Dedifferentiated amniotic fluid mesenchymal stem cell (primary cell): Measurements from ENCODE around the gene SYCN.
"Not testable (repeated sequence)": the region's sequence is repeated elsewhere in the genome, so short reads cannot be mapped to it uniquely, and the experiment has no call there.

ENCODE experiments used
- DNase-seq: peaks from one replicate; pipeline ENCODE4 v3.0.0-alpha.2; 2016; ENCODE audit errors: extremely low spot score

SYCN gene, protein sequence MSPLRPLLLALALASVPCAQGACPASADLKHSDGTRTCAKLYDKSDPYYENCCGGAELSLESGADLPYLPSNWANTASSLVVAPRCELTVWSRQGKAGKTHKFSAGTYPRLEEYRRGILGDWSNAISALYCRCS

DNA sequence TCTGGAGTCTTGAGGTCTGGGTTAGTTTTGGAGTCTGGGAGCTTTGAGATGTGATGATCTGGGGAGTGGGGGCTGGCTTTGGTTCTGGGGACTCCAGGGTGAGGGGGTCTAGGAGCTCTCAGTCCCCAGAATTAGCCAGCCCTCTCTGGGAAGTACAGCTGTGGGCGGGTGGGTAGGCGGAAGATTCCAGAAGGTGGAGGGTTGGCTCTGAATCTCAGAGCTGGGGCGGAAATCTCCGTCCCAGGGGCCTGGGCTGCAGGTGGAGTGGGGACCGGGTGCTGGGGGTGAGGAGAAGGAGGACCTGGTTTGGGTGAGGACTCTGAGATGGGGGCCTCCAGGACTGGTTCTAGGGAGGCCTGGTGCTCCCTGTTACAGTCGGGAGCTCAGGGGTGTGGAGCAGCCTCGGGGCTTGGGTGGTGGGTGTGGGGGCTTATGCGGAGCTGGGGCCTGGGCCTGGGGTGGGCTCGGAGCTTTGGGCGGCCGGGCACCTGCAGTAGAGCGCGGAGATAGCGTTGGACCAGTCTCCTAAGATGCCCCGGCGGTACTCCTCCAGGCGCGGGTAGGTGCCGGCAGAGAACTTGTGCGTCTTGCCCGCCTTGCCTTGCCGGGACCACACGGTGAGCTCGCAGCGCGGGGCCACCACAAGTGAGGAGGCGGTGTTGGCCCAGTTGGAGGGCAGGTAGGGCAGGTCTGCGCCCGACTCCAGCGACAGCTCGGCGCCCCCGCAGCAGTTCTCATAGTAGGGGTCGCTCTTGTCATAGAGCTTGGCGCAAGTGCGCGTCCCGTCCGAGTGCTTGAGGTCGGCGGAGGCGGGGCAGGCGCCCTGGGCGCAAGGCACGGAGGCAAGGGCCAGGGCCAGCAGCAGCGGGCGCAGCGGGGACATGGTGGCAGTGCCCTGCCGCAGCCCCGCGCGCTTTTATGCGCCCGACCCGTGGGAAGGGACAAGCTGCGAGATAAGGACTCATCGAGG lies at the start of gene SYCN:
TSS of gene SYCN (minus strand) at position 892 of the 970 bp plus-strand sequence. CDS start at position 883, 9 bp downstream.
- DNase-seq = no peak

DNA sequence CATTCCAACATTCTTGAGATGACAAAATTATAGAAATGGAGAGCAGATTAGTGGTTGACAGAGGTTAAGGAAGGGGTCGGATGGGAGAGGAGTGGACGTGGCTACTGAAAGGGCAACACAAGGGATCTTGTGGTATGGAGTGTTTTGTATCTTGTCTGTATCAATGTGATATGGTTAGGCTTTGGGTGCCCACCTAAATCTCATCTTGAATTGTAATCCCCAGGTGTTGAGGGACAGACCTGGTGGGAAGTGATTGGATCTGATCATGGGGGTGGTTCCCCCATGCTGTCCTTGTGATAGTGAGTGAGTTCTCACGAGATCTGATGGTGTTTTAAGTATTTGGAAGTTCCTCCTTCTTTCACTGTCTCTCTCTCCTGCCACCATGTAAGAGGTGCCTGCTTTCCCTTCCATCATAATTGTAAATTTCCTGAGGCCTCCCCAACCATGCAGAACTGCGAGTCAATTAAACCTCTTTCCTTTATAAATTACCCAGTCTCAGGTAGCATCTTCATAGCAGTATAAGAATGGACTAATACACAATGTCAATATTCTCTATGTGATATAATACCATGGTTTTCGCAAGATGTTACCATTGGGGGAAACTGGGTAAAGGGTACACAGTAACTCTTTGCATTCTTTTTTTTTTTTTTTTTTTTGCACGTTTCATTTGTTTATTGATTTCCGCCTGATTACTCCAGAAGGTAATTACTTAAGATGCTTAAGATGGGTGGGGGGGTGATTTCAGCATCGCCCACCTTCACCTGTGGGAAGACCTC lies 49.5 kb upstream of the SYCN start:
- peak; percentile 9 for DNase-seq

DNA sequence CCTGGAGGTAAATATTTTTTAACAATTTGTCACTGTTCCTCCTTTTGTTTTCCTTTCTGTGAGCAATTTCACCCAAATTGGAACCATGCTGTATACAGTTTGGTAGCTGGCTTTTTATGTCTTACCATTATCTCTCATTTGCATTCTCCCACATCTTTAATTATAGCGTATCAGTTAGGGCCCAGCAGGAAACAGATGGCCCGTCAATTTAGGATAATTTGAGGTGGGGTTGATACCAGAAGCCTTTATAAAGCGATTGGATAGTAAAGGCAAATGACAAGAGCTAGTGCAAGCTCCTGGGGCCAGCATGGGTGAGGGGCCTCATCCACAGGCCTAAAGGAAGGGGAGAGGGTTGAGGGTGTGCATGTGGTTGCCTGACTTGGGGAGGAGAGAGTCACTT lies 48.4 kb upstream of the SYCN start:
- no peak for DNase-seq

DNA sequence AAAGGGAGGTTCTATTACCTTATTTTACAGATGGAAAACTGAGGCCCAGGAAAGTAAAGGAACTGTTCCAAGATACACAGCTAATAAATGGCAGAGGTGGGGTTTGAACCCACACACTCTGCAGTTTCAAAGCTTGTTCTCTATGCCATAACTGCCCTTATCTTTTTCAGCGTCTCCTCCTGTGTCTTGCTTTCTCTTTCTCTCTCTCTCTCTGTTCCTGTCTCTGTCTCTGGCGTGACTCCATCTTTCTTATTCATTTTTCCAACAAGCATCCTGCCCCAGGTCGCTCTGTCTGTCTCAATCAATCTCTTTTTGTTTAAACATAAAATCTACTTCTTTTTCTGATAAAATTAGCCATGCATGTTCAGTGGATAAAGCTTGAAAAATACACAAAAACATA lies 47.8 kb upstream of the SYCN start:
- peak; percentile 6 for DNase-seq

DNA sequence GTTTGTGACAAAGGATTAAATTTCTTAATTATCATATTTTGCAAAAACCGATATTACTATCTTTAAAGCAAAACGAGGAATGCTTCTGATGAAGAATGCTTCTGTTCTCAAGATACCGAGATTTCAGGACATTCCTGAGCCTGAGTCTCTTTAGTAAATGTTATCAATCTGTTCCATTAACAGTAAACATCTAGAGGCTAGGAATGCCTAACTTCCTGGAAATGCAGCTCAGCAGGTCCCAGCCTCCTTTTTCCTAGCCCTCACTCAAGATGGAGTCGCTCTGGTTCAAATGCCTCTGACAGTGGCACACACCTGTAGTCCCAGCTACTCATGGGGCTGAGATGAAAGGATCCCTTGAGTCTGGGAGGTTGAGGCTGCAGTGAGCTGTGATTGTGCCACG lies 47.0 kb upstream of the SYCN start:
- DNase-seq = peak; percentile 13

DNA sequence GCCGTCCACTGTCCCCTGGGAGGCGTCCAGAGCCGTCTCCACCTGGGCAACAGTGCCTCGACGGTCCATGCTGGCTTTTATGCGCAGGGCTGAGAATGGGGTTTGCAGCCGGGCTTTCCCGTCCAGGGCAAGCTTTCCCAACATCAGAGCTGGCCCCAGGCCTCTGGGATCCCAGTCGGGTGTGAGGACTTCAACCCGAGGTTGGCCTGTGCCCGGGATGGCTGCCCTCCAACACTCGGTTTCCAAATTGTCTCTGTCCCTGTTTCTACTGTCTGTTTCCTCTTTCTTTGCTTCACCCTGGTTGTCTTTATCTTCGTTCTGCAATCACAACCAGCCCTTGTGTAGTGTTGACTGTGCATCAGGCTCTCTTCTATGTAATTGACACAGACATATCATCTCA lies 44.7 kb upstream of the SYCN start, which contains the start of gene IFNL4:
TSS of gene IFNL4 (minus strand) at position 51 of the 400 bp plus-strand sequence.
- DNase-seq = no peak

DNA sequence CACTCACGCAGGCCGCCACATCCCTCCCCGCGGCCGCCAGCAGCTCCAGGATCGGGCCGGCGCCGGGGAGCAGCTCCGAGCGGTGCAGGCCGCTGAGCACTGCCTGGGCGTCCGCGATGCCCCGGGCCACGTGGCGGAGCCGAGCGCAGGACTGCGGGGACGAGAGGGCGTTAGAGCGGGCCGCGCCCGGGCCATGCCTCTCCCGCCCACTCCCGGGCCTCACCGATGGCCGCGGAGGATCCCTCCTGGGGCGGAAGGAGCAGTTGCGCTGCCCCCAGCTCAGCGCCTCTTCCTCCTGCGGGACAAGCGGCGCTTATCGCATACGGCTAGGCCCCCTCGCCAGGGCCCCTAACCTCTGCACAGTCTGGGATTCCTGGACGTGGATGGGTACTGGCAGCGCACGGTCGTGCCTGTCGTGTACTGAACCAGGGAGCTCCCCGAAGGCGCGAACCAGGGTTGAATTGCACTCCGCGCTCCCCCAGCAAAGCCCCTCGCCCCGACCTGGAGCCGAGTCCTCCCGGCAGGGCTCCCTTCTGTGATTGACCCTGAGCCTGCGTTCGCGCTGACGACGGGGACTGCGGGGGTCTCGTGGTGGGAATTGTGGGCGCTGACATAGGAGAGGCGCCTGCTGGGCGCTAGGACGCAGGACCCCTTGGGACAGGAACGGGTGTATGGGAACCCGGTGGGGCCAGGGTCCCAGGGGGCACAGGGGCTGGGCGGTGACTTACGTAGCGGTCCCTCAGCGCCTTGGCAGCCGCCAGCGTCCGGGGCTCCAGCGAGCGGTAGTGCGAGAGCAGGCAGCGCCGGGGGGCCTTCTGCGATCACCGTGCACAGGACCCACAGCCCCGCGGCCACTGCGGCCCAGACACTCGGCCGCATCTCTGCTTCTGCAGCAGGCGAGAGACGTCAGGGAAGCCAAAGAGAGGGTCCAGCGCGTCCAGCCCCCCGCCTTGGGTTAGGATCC lies 43.9 kb upstream of the SYCN start:
- peak; percentile 13 for DNase-seq

DNA sequence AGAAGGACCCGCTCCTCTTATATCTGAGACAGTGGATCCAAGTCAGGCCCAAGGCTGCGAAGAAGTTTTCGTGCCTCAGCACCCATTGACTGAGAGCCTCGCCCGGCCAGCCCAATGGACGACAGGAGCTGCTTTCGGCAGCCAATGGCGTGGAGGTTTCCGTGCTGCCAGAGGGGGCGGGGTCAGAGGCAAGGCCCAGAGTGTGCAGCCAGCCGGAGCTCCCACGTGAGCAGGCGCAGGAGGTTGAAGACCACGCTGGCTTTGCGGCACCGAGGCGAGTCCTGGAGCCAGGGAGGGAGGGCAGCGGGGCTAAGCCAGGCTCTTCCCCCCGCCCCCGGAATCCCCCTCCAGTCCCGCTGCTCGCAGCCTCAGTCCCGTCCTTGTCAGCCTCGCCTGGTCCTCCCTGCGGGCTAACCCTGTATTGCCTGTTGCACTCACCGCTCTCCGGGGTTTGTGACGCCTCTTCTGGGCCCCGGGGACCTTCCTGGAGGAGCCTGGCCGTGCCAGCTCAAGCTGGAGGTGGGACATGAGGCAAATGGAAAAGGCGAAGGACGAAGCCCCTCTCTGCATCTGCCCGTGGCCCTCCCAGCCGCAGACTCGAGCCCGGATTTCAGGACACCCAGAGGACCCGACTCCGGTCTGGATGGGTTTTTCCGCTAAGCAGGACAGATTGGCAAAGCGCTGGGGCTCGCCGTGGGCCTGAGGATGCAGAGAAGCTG lies 43.0 kb upstream of the SYCN start:
- DNase-seq = peak; percentile 6

DNA sequence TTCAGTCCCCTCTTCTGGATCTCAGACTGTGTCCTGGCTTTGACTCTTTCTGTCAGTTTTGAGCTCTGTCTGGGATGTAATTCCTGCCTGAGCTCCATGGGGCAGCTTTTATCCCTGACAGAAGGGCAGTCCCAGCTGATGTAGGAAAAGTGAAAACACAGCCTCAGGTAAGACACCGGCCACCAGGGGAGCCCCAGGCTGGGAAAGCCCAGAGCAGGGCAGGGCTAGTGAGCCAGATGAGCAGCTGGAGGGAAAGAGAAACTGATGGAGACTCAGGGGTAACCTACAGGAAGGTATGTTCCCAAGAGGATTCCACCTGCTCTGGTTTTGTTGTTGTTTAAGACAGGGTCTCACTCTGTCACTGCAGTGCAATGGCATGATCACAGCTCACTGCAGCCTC lies 41.1 kb upstream of the SYCN start:
- DNase-seq = not testable (repeated sequence)

DNA sequence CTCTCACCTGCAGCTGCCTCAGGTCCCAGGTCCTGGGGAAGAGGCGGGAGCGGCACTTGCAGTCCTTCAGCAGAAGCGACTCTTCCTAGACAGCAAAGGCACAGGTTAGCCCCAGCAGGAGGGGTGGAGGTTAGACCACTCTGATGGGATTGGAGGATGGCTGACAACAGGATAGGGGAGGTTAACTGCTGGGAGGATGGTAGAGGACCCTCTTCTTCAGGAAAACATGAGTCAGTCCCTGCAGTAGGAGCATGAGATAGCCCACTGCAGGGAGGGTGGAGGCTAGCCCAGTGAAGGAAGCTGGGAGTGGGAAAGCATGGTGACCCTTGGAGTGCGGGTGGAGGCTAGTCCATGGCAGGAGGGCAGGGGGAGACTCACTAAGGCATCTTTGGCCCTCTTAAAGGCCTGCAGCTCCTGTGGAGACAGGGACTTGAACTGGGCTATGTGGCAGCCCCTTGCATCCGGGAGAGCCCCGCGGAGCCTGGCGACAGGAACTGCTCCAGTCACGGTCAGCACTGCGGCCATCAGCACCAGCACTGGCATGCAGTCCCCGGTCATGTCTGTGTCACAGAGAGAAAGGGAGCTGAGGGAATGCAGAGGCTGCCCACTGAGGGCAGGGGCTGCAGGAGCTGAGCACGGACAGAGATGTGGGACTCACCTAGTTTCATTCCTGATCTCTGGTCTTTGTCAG lies 40.5 kb upstream of the SYCN start, which contains the start of gene IFNL3:
TSS of gene IFNL3 (minus strand) at position 597 of the 691 bp plus-strand sequence. CDS start at position 558, 39 bp downstream.
- DNase-seq = not testable (repeated sequence)

DNA sequence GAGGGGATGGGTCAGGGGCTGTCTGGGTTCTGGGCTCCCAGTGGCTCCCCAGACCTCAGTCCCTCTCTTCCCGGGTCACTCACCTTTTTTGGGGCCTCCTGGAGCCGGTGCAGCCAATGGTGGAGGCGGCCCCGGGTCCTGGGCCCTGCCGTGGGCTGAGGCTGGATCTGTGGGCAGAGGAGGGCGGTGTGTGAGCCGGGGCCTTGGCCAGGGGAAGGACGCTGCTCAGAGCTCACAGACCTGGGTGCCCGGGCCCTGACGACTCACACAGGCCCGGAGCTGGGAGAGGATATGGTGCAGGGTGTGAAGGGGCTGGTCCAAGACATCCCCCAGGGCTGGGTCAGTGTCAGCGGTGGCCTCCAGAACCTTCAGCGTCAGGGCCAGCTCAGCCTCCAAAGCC lies 39.7 kb upstream of the SYCN start:
- not testable (repeated sequence) for DNase-seq

DNA sequence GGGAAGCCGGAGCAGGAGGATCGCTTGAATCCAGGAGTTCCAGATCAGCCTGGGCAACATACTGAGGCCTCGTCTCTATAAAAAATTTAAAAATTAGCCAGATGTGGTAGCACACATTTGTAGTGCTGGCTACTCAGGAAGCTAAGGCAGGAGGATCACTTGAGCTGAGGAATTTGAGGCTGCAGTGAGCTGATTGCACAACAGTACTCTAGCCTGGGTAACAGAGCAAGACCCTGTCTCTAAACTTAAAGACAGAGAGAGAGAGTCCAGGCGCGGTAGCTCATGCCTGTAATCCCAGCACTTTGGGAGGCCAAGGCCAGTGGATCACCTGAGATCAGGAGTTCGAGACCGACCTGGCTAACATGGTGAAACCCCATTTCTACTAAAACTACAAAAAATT lies 36.4 kb upstream of the SYCN start:
- DNase-seq = no peak

DNA sequence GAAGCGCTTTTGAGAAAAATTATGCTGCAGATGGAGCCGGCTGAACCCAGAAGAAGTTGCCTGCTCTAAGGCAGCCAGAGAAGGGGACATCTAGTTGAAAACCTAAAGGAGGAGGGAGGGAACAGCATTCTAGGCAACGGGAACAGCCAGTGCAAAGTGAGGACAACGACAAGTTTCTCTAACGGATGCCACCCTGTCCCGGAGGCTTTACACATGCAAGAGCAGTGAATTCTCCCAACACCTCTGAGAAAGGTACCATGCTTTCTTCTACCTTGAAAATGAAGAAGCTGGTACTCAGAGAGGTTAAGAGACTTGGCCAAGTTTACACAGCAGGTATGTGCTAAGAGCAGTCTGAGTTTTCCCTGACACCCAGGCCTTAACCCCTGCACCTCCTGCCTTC lies 34.9 kb upstream of the SYCN start:
- DNase-seq = no peak

DNA sequence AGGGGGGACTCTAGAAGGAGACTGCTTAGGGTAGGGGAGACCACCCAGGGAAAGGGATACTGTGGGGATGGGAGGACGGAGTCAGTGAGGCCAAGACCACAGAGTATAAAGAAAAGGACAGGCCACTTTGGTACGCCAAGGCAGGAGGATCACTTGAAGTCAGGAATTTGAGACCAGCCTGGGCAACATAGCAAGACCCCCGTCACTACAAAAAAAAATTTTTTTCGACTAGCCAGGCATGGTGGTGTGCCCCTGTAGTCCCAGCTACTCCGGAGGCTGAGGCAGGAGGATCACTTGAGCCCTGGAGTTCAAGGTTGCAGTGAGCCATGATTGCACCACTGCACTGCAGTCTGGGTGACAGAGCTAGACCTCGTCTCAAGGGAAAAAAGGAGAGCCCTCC lies 34.1 kb upstream of the SYCN start:
- DNase-seq = no peak

DNA sequence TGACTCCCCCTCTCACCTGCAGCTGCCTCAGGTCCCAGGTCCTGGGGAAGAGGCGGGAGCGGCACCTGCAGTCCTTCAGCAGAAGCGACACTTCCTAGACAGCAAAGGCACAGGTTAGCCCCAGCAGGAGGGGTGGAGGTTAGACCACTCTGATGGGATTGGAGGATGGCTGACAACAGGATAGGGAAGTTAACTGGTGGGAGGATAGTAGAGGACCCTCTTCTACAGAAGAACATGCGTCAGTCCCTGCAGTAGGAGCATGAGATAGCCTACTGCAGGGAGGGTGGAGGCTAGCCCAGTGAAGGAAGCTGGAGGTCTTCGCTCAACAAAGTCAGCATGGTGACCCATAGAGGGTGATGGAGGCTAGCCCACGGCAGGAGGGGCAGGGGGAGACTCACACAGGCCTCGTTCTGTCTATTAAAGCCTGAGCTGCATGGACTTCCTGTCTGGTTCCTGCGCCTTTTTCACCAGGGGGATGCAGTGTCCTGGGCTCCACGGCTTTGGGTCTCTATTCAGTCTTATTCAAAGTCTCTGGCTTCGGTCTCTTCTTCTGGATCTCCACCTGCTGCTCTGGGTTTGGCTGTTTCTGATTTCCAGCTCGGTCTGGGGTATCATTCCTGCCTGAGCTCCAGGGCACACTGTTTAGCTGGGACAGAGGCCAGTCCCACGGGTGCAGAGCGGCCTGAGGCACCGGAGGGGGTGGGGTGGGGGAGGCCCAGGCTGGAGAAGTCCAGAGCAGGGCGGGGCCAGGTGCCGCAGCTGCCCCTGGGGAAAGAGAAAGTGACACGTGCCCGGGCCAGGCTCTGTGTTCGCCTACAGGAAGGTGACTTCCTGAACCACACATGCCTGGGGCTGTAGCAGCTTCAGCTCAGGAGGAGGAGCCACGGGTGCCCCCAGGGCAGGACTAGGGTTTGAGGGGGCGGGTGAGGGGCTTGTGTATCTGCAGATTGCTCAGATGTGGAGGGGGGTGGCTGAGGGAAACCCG lies 33.4 kb upstream of the SYCN start:
- DNase-seq = no peak

DNA sequence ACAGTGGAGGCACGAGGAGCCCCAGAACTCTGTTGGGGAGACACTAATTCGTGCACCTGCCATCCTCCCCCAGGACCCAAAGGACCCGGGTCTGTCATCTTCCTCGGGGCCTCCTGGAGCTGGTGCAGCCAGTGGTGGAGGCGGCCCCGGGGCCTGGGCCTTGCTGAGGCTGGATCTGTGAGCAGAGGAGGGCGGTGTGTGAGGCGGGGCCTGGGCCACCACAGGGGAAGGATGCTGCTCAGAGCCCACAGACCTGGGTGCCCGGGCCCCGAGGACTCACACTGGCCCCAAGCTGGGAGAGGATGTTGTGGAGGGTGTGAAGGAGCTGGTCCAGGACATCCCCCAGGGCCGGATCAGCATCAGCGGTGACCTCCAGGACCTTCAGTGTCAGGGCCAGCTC lies 32.5 kb upstream of the SYCN start:
- no peak for DNase-seq

DNA sequence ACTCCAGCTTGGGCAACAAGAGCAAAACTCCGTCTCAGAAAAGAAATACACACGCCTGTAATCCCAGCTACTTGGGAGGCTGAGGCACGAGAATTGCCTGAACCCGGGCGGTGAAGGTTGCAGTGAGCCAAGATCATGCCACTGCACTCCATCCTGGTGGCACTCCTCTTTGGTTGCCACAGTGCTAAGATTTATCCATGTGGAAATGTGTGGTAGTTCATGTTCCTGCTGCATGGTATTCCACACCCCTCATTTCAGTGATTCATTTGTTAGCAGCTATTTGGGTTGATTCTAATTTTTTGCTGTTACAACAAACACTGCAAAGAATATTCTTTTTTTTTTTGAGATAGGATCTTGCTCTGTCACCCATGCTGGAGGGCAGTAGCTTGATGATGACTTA lies 28.6 kb upstream of the SYCN start:
- no peak for DNase-seq

DNA sequence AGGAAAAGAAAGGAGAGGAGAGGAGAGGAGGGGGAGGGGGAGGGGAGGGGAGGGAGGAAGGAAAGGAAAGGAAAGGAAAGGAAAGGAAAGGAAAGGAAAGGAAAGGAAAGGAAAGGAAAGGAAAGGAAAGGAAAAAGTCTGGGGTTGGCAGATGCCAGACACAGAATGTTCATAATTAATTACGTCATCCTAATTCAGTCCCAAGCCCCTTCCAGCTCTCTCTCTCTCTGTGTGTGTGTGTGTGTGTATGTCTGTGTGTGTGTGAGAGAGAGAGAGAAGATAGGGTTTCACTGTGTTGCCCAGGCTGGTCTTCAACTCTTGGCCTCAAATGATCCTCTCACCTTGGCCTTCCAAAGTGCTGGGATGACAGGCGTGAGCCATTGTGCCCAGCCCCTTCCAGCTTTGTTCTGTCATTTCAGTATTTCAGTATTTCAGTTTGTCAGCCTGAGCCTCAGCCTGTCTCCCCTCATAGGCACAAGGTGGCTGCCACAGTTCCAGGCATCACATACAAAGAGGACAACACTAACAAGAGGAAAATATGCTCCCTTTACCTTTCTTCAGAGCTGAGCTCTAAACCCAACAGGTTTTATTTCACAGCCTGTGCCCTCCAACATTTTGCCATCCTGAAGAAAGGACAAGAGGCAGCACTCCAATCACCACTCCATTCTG lies 26.2 kb upstream of the SYCN start:
- no peak for DNase-seq
